Keratinocyte (primary cell): ENCODE results near the gene SLC5A5. TPM values are rescaled to one million over a fixed set of nuclear protein-coding genes. Genes with fewer than 3 reads are reported as not detected.
"Not testable (repeated sequence)": the region's sequence is repeated elsewhere in the genome, so short reads cannot be mapped to it uniquely, and the experiment has no call there.

Source experiments
- DNase-seq: peaks from one replicate; pipeline ENCODE4 v3.0.0-alpha.2; 2011; ENCODE audit warnings: low read depth, missing footprints, low spot score
- FAIRE-seq: peaks from 2 replicates; lab custom pipeline; 2011; peaks lifted over from hg19 to GRCh38; lab: Jason Lieb, UNC
- H2AFZ ChIP-seq: 2 replicates; pipeline ENCODE4 v1.6.0; 2012; ENCODE audit warnings: low read length, control low read depth, inconsistent platforms; ENCODE audit not compliant: control insufficient read depth
- H3K27ac ChIP-seq: 2 replicates; pipeline ENCODE4 v1.5.1; 2011; ENCODE audit warnings: low read length; ENCODE audit not compliant: control insufficient read depth, insufficient read depth
- H3K27me3 ChIP-seq: 3 replicates; pipeline ENCODE4 v1.6.0; 2011; ENCODE audit warnings: low read length; ENCODE audit not compliant: control insufficient read depth, insufficient read depth; ENCODE audit errors: extremely low read depth
- H3K36me3 ChIP-seq, 2 experiments: 2 replicates in 1 of 2; 3 replicates in 1 of 2; pipeline ENCODE4 v1.5.1; 2011; ENCODE audit warnings: low read length in 2 of 2, mild to moderate bottlenecking in 1 of 2; ENCODE audit not compliant: control insufficient read depth in 2 of 2, insufficient read depth in 2 of 2; ENCODE audit errors: extremely low read depth in 1 of 2
- H3K4me1 ChIP-seq: 3 replicates; pipeline ENCODE4 v1.5.1; 2011; ENCODE audit warnings: low read length; ENCODE audit not compliant: control insufficient read depth, insufficient read depth; ENCODE audit errors: extremely low read depth
- H3K4me2 ChIP-seq: 3 replicates; pipeline ENCODE4 v1.6.0; 2011; ENCODE audit warnings: low read depth, low read length; ENCODE audit not compliant: control insufficient read depth, insufficient read depth; ENCODE audit errors: extremely low read depth
- H3K4me3 ChIP-seq, 3 experiments: fragments of 200-600 bp in 1 of 3; sonication (generic) in 1 of 3; 2 replicates in 2 of 3; 3 replicates in 1 of 3; pipeline ENCODE4 v1.5.1; 2011 to 2016; ENCODE audit warnings: low read length in 3 of 3, mild to moderate bottlenecking in 3 of 3, control low read depth in 2 of 3, inconsistent platforms in 1 of 3, low read depth in 1 of 3, mixed read lengths in 1 of 3, mixed run types in 1 of 3, moderate library complexity in 1 of 3; ENCODE audit not compliant: control insufficient read depth in 2 of 3, insufficient read depth in 2 of 3; ENCODE audit errors: extremely low read depth in 1 of 3
- H3K79me2 ChIP-seq: 2 replicates; pipeline ENCODE4 v1.6.0; 2012; ENCODE audit warnings: low read length; ENCODE audit not compliant: control insufficient read depth, insufficient read depth
- H3K9ac ChIP-seq: 3 replicates; pipeline ENCODE4 v1.6.0; 2011; ENCODE audit warnings: low read length; ENCODE audit not compliant: control insufficient read depth, insufficient read depth; ENCODE audit errors: extremely low read depth
- H3K9me1 ChIP-seq: 3 replicates; pipeline ENCODE4 v1.6.0; 2011; ENCODE audit warnings: low read length; ENCODE audit not compliant: control insufficient read depth, insufficient read depth; ENCODE audit errors: extremely low read depth
- H3K9me3 ChIP-seq: 2 replicates; pipeline ENCODE4 v1.5.1; 2012; ENCODE audit warnings: low read depth, low read length; ENCODE audit not compliant: control insufficient read depth
- H4K20me1 ChIP-seq: 3 replicates; pipeline ENCODE4 v1.6.0; 2011; ENCODE audit warnings: low read length; ENCODE audit not compliant: control insufficient read depth, insufficient read depth; ENCODE audit errors: extremely low read depth
- EZH2 ChIP-seq: IDR thresholded peaks from one replicate; pipeline ENCODE4 v1.6.1; 2012; ENCODE audit warnings: inconsistent platforms, mild to moderate bottlenecking, low read length, moderate library complexity
- dilution Hi-C: fragments of 300-500 bp; cut with MboI; formaldehyde crosslinking; loops from one replicate; pipeline ENCODE4 v1.7.0; 2020; ENCODE audit warnings: low sequenced_read_pairs; ENCODE audit not compliant: extremely low pct_ligation_motif_present
- polyA plus RNA-seq, 5 experiments: library from polyadenylated mRNA; depleted of rRNA in 3 of 5; stranded (reverse) in 3 of 5; stranded (forward) in 1 of 5; unstranded in 1 of 5; fragments of >200 nt; gene quantifications; 1 replicate in 1 of 5; 2 replicates in 3 of 5; 3 replicates in 1 of 5; pipeline versions ENCODE4 v1.2.1 to v1.2.3, GENCODE V29; 2011 to 2012; ENCODE audit warnings: missing spikeins in 2 of 5, low read depth in 1 of 5, low replicate concordance in 1 of 5
- TF ChIP-seq, protein P1 (sequence below), 3 experiments: IDR thresholded peaks in 1 of 3; conservative IDR thresholded peaks in 1 of 3; optimal IDR thresholded peaks in 1 of 3; 2 replicates in 2 of 3; 3 replicates in 1 of 3; pipeline versions ENCODE3 to v1.5.1; 2011; ENCODE audit warnings: low read length in 3 of 3, mild to moderate bottlenecking in 3 of 3, moderate library complexity in 2 of 3, control low read depth in 1 of 3, inconsistent platforms in 1 of 3; ENCODE audit not compliant: insufficient read depth in 2 of 3; ENCODE audit errors: extremely low read depth in 1 of 3

The SLC5A5 gene
- polyA plus RNA-seq, 1 donor (not counting 4 experiments of a cell fraction or from before 2014, with no cell fraction given): not detected

DNA sequence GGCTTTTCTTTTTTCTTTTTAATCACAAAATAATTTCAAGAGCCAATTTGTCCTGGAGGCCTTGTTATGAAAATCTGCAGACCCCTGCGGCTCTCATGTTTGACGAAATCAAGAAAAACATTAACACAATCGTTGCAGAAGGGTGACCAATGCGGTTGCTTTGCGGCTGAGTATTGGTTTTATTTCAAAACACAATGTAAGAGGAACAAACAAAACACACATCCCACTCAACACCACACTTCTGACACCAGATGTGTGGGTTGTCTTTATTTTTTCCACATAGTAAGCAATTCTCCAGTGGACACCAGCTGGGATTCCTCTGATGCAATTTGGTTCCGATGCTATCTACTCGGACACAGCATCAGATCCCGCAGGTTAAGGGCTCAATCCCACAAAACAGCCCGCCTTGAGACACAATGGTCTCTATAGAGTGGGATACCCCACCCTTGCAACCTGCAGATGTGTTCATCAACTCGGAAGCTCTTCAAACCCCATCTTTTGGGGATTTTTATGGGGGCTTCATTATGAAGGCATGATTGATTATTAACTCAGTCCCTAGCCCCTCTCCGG lies 39.1 kb downstream of the SLC5A5 start:
- no peak overlapping the region for H3K27ac ChIP-seq
- FAIRE-seq (no peak), DNase-seq (no peak)
- H3K4me2 ChIP-seq: no peak overlapping the region
- H3K36me3 ChIP-seq: no peaks in the 10 kb centered on the region
- peaks cover 2% of the 10 kb centered on the region for H3K9me3 ChIP-seq
- no peaks in the 10 kb centered on the region for H4K20me1 ChIP-seq
- no peak overlapping the region for H2AFZ ChIP-seq
- dilution Hi-C loops: no loop called here
- TF ChIP-seq EZH2: no peak
- TF ChIP-seq, protein P1, sequence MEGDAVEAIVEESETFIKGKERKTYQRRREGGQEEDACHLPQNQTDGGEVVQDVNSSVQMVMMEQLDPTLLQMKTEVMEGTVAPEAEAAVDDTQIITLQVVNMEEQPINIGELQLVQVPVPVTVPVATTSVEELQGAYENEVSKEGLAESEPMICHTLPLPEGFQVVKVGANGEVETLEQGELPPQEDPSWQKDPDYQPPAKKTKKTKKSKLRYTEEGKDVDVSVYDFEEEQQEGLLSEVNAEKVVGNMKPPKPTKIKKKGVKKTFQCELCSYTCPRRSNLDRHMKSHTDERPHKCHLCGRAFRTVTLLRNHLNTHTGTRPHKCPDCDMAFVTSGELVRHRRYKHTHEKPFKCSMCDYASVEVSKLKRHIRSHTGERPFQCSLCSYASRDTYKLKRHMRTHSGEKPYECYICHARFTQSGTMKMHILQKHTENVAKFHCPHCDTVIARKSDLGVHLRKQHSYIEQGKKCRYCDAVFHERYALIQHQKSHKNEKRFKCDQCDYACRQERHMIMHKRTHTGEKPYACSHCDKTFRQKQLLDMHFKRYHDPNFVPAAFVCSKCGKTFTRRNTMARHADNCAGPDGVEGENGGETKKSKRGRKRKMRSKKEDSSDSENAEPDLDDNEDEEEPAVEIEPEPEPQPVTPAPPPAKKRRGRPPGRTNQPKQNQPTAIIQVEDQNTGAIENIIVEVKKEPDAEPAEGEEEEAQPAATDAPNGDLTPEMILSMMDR (optimal IDR thresholded peaks at IDR 0.05 in 1 of 3, IDR thresholded peaks at IDR 0.05 in 1 of 3, conservative IDR thresholded peaks at IDR 0.05 in 1 of 3; ENCODE audit: extremely low read depth in 1 of 3, insufficient read depth in 2 of 3, low read length in 3 of 3): no peak
- no peak overlapping the region for H3K9ac ChIP-seq
- no peaks in the 10 kb centered on the region for H3K79me2 ChIP-seq
- H3K4me3 ChIP-seq: no peak overlapping the region
- no peaks in the 10 kb centered on the region for H3K9me1 ChIP-seq
- H3K4me1 ChIP-seq: peaks cover 5% of the 10 kb centered on the region
- H3K27me3 ChIP-seq: no peaks in the 10 kb centered on the region

GRCh38 chr19:17915940-17916593 lies 44.3 kb downstream of the SLC5A5 start:
- Histone ChIP-seq H3K27me3 (no peaks in the 10 kb centered on the region), H3K9ac (no peak overlapping the region), H4K20me1 (no peaks in the 10 kb centered on the region), H3K4me1 (peaks cover 3% of the 10 kb centered on the region), H3K4me2 (no peak overlapping the region), H3K27ac (no peak overlapping the region), H3K9me3 (peaks cover 2% of the 10 kb centered on the region), H3K79me2 (no peaks in the 10 kb centered on the region), H3K36me3 (no peaks in the 10 kb centered on the region), H2AFZ (no peak overlapping the region), H3K9me1 (no peaks in the 10 kb centered on the region), H3K4me3 (no peak overlapping the region)
- dilution Hi-C loops: no loop called here
- no peak for DNase-seq
- TF ChIP-seq, protein P1 (optimal IDR thresholded peaks at IDR 0.05 in 1 of 3, IDR thresholded peaks at IDR 0.05 in 1 of 3, conservative IDR thresholded peaks at IDR 0.05 in 1 of 3; ENCODE audit: extremely low read depth in 1 of 3, insufficient read depth in 2 of 3, low read length in 3 of 3): no peak
- TF ChIP-seq EZH2: no peak
- FAIRE-seq: peak; percentile 71

DNA sequence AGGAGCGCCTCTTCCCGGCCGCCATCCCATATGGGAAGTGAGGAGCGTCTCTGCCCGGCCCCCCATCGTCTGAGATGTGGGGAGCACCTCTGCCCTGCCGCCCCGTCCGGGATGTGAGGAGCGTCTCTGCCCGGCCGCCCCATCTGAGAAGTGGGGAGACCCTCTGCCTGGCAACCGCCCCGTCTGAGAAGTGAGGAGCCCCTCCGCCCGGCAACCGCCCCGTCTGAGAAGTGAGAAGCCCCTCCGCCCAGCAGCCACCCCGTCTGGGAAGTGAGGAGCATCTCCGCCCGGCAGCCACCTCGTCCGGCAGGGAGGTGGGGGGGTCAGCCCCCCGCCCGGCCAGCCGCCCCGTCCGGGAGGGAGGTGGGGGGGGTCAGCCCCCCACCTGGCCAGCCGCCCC lies 46.4 kb downstream of the SLC5A5 start:
- H2AFZ ChIP-seq, H3K9me1 ChIP-seq, H4K20me1 ChIP-seq, H3K27me3 ChIP-seq, H3K4me1 ChIP-seq, H3K4me2 ChIP-seq, dilution Hi-C loops, H3K9me3 ChIP-seq, H3K9ac ChIP-seq, FAIRE-seq, H3K27ac ChIP-seq, H3K79me2 ChIP-seq, H3K4me3 ChIP-seq, DNase-seq, H3K36me3 ChIP-seq: not testable (repeated sequence)

DNA sequence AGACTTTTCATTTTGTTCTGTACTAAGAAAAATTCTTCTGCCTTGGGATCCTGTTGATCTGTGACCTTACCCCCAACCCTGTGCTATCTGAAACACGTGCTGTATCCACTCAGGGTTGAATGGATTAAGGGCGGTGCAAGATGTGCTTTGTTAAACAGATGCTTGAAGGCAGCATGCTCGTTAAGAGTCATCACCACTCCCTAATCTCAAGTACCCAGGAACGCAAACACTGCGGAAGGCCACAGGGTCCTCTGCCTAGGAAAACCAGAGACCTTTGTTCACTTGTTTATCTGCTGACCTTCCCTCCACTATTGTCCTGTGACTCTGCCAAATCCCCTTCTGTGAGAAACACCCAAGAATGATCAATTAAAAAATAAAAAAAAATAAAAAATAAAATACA lies 47.4 kb downstream of the SLC5A5 start:
- H4K20me1 ChIP-seq, H3K36me3 ChIP-seq, H3K4me3 ChIP-seq, H2AFZ ChIP-seq, dilution Hi-C loops, H3K9me3 ChIP-seq, H3K27ac ChIP-seq, DNase-seq, H3K4me2 ChIP-seq, H3K79me2 ChIP-seq, H3K9me1 ChIP-seq, FAIRE-seq, H3K9ac ChIP-seq, H3K4me1 ChIP-seq, H3K27me3 ChIP-seq: not testable (repeated sequence)
